HG03159 (cell line): Measurements from ENCODE around the gene FKBP1A.

Source experiments
- ATAC-seq: cut with Tn5 transposase; IDR thresholded peaks from one replicate; pipeline ENCODE4 v1.9.1; 2021; ENCODE audit warnings: mild to moderate bottlenecking, moderate library complexity; ENCODE audit not compliant: unreplicated experiment

FKBP1A gene

GRCh38 chr20:1321654-1321939 lies 71.3 kb downstream of the FKBP1A start:
- no peak for ATAC-seq

DNA sequence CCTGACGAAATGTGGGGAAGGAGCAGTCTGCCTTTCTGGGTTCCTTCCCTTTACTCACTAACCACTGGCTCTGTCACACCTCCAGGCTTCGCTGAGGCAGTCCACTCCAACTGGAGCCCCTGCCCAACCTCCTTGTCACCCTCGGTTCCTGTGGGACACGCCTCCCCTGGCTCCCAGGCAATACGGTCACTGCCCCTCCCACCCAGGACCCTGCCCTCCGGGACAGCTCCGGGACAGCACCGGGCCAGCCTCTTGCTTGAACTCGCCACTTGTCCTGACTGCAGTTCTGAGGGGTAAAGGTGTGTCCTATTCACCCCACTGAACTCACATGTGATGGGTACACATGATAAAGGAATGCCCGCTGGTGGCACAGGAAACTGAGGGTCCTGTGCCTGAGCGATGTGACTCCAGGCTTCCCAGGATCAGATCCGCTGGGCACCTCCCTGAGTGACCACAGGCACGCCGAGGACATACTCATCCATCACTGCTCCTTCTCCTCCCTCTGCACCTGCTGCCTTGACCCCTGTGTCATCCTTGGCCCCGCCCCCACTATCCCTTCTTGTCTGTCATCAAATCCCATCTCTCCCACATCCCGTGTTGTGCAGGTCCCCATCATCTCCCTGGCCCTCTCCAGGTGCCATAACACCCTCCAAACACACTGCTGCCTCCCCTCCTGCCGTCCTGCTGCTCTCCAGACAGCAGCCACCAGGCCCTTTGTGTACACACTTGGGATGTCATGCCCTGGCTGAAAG lies 71.8 kb downstream of the FKBP1A start:
- no peak for ATAC-seq

GRCh38 chr20:1320016-1320415 lies 72.8 kb downstream of the FKBP1A start:
- no peak for ATAC-seq

DNA sequence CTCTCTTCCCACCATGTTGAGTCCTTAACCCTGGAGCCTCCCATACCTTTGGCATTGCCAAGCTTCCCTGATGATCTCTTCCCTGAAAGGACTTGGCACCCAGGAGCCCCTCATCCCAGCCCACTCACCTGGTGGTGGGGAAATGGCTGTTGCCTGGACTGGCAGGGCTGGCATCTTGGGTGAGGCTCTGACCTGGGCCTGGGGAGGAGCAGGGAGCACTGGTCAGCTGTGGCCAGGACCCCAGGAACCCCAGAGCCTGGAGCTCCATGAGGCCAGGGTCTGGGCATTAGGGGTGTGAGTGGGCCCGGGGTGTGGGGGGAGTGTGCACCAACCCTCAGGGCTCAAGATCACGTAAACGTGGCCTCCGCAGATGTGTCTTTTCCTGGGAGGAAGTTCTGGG lies 73.4 kb downstream of the FKBP1A start:
- no peak for ATAC-seq

DNA sequence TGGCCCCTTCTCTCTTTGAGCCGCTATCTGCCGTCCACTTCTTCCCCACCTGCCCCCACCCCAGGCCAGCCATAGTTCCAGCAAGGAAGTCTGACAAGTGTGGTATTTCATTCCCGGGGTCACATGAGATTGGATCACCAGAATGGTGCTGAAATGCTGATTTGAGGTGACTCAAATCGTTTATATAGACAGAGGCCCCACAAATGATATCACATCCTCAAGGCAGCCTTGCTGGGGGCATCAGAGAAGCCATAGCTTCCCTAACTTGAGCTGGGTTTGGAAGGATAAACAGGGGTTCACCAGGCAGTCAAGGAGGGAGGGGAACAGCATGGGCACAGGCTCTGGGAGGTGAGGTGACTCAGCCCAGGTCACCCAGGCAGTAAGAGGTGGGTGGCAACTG lies 73.8 kb downstream of the FKBP1A start:
- no peak for ATAC-seq
